Measurements from ENCODE around the gene SPG7. TPM values are rescaled to one million over a fixed set of nuclear protein-coding genes. Genes with fewer than 3 reads are reported as not detected.

SPG7 gene
- total and polyA plus RNA-seq, 9 of the 15 experiments (the other 6 are each of a cell fraction or from before 2014, with no cell fraction given) = 5.8 to 89.1 (median 49.4) TPM

DNA sequence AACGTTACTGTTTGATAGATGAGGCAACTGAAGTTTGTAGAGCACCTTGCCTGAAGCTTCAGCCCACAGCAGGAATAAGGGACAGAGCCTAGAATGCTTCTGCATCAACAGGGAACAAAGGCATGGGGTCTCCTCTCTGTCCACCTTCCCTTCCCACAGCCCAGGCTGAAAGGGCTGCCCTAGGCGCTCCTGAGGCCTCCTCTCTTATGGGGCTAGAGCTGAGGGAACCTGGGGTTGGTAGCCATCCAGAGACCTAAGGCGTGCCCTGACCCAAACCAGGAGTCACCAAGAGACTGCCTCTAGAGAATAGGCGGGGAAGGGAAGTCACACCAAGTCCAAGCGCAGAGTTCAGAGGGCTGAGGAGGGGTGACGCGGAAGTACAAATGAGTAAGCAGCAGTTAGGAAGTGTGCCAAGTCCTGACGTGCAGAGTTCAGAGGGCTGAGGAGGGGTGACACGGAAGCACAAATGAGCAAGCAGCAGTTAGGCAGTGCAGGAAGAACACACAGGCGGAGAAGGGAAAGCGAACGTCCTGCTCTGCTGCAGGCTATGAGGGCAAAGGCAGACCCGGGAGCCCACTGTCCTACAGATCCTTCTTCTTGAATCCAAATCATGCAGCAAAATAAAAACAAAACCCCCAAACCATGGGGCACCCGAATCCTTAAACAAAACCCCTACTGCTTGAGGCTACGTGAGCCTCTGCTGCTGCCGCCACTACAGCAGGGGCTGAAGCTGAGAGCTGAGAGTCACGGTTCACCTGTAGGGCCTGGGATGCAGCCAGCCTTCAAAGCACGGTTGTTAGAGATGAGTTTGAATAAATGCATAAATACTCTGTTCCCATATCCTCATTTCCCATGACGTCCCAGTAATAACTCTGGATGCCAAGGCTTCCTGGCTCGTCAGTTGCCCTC is 2.7 kb upstream of the SPG7 start (continued):
- TF ChIP-seq KLF6 (CRISPR knock-in tag; IDR thresholded peaks at IDR 0.05; ENCODE audit: borderline replicate concordance) (no peak; the same call in 1 of the 2 replicates), PTBP1 (IDR thresholded peaks at IDR 0.05; ENCODE audit: low read depth, low read length) (no peak), ZEB2 (IDR thresholded peaks at IDR 0.05) (0 out of 2 replicates have a peak, but pooled peaks have one; percentile 25), SRSF7 (optimal IDR thresholded peaks at IDR 0.05; ENCODE audit: low read depth, low read length) (no peak), POU5F1 (IDR thresholded peaks at IDR 0.05; ENCODE audit: borderline replicate concordance, low read depth, low read length, partially characterized antibody) (no peak), SRSF9 (IDR thresholded peaks at IDR 0.05; ENCODE audit: borderline replicate concordance, low read depth, low read length) (no peak), TRIM28 (IDR thresholded peaks at IDR 0.05) (peak; percentile 72), FOXP1 (CRISPR knock-in tag; IDR thresholded peaks at IDR 0.05) (no peak), ZNF12 (CRISPR knock-in tag; IDR thresholded peaks at IDR 0.05) (no peak)
- TF ChIP-seq, protein P1, sequence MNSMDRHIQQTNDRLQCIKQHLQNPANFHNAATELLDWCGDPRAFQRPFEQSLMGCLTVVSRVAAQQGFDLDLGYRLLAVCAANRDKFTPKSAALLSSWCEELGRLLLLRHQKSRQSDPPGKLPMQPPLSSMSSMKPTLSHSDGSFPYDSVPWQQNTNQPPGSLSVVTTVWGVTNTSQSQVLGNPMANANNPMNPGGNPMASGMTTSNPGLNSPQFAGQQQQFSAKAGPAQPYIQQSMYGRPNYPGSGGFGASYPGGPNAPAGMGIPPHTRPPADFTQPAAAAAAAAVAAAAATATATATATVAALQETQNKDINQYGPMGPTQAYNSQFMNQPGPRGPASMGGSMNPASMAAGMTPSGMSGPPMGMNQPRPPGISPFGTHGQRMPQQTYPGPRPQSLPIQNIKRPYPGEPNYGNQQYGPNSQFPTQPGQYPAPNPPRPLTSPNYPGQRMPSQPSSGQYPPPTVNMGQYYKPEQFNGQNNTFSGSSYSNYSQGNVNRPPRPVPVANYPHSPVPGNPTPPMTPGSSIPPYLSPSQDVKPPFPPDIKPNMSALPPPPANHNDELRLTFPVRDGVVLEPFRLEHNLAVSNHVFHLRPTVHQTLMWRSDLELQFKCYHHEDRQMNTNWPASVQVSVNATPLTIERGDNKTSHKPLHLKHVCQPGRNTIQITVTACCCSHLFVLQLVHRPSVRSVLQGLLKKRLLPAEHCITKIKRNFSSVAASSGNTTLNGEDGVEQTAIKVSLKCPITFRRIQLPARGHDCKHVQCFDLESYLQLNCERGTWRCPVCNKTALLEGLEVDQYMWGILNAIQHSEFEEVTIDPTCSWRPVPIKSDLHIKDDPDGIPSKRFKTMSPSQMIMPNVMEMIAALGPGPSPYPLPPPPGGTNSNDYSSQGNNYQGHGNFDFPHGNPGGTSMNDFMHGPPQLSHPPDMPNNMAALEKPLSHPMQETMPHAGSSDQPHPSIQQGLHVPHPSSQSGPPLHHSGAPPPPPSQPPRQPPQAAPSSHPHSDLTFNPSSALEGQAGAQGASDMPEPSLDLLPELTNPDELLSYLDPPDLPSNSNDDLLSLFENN (IDR thresholded peaks at IDR 0.05; ENCODE audit: low read depth in 2 of 2, low read length in 2 of 2) = no peak
- TF ChIP-seq, protein P2, sequence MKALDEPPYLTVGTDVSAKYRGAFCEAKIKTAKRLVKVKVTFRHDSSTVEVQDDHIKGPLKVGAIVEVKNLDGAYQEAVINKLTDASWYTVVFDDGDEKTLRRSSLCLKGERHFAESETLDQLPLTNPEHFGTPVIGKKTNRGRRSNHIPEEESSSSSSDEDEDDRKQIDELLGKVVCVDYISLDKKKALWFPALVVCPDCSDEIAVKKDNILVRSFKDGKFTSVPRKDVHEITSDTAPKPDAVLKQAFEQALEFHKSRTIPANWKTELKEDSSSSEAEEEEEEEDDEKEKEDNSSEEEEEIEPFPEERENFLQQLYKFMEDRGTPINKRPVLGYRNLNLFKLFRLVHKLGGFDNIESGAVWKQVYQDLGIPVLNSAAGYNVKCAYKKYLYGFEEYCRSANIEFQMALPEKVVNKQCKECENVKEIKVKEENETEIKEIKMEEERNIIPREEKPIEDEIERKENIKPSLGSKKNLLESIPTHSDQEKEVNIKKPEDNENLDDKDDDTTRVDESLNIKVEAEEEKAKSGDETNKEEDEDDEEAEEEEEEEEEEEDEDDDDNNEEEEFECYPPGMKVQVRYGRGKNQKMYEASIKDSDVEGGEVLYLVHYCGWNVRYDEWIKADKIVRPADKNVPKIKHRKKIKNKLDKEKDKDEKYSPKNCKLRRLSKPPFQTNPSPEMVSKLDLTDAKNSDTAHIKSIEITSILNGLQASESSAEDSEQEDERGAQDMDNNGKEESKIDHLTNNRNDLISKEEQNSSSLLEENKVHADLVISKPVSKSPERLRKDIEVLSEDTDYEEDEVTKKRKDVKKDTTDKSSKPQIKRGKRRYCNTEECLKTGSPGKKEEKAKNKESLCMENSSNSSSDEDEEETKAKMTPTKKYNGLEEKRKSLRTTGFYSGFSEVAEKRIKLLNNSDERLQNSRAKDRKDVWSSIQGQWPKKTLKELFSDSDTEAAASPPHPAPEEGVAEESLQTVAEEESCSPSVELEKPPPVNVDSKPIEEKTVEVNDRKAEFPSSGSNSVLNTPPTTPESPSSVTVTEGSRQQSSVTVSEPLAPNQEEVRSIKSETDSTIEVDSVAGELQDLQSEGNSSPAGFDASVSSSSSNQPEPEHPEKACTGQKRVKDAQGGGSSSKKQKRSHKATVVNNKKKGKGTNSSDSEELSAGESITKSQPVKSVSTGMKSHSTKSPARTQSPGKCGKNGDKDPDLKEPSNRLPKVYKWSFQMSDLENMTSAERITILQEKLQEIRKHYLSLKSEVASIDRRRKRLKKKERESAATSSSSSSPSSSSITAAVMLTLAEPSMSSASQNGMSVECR (CRISPR knock-in tag; IDR thresholded peaks at IDR 0.05) = no peak
- TF ChIP-seq, protein P3, sequence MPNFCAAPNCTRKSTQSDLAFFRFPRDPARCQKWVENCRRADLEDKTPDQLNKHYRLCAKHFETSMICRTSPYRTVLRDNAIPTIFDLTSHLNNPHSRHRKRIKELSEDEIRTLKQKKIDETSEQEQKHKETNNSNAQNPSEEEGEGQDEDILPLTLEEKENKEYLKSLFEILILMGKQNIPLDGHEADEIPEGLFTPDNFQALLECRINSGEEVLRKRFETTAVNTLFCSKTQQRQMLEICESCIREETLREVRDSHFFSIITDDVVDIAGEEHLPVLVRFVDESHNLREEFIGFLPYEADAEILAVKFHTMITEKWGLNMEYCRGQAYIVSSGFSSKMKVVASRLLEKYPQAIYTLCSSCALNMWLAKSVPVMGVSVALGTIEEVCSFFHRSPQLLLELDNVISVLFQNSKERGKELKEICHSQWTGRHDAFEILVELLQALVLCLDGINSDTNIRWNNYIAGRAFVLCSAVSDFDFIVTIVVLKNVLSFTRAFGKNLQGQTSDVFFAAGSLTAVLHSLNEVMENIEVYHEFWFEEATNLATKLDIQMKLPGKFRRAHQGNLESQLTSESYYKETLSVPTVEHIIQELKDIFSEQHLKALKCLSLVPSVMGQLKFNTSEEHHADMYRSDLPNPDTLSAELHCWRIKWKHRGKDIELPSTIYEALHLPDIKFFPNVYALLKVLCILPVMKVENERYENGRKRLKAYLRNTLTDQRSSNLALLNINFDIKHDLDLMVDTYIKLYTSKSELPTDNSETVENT (CRISPR knock-in tag; IDR thresholded peaks at IDR 0.05) = peak; percentile 41; the same call in 1 of the 2 replicates
- TF ChIP-seq, protein P4, sequence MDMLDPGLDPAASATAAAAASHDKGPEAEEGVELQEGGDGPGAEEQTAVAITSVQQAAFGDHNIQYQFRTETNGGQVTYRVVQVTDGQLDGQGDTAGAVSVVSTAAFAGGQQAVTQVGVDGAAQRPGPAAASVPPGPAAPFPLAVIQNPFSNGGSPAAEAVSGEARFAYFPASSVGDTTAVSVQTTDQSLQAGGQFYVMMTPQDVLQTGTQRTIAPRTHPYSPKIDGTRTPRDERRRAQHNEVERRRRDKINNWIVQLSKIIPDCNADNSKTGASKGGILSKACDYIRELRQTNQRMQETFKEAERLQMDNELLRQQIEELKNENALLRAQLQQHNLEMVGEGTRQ (CRISPR knock-in tag; IDR thresholded peaks at IDR 0.05) = no peak
- TF ChIP-seq, protein P5, sequence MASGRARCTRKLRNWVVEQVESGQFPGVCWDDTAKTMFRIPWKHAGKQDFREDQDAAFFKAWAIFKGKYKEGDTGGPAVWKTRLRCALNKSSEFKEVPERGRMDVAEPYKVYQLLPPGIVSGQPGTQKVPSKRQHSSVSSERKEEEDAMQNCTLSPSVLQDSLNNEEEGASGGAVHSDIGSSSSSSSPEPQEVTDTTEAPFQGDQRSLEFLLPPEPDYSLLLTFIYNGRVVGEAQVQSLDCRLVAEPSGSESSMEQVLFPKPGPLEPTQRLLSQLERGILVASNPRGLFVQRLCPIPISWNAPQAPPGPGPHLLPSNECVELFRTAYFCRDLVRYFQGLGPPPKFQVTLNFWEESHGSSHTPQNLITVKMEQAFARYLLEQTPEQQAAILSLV (tag; IDR thresholded peaks at IDR 0.05) = no peak
